HAP-1 (cell line): ENCODE data around the gene BMP7.

Source experiments
- DNase-seq, 2 experiments: peaks; one replicate each; pipeline ENCODE4 v3.0.0-alpha.2; 2016 to 2020; ENCODE audit warnings: low spot score in 2 of 2
- H3K27me3 ChIP-seq: fragments of 250-450 bp; sonication (Bioruptor Pico); 2 replicates; pipeline ENCODE4 v1.5.1; 2020; ENCODE audit warnings: low read depth, mild to moderate bottlenecking, moderate library complexity
- H3K36me3 ChIP-seq: fragments of 250-450 bp; sonication (Bioruptor Pico); replicated peaks from 2 replicates; pipeline ENCODE4 v1.5.1; 2020; ENCODE audit warnings: mild to moderate bottlenecking
- H3K4me1 ChIP-seq: fragments of 250-450 bp; sonication (Bioruptor Pico); 2 replicates; pipeline ENCODE4 v1.5.1; 2020; ENCODE audit warnings: mild to moderate bottlenecking
- H3K4me3 ChIP-seq: fragments of 250-450 bp; sonication (Bioruptor Pico); 2 replicates; pipeline ENCODE4 v1.5.1; 2020; ENCODE audit warnings: mild to moderate bottlenecking, moderate library complexity
- H3K9me3 ChIP-seq: fragments of 250-450 bp; sonication (Bioruptor Pico); 2 replicates; pipeline ENCODE4 v1.5.1; 2020; ENCODE audit warnings: mild to moderate bottlenecking, moderate library complexity
- in situ Hi-C: fragments of 300-500 bp; cut with MboI; formaldehyde crosslinking; loops from 3 replicates; pipeline ENCODE4 v1.14.3; 2020; ENCODE audit warnings: low sequenced_read_pairs, inconsistent platforms, mixed read lengths

The BMP7 gene

GRCh38 chr20:57231951-57232428 is 34.5 kb downstream of the BMP7 start:
- Histone ChIP-seq H3K4me1 (no peaks in the 10 kb centered on the region), H3K36me3 (no peaks in the 10 kb centered on the region), H3K4me3 (no peak overlapping the region), H3K9me3 (no peaks in the 10 kb centered on the region), H3K27me3 (no peaks in the 10 kb centered on the region)
- DNase-seq: no peak
- in situ Hi-C loops: no loop called here

- Histone ChIP-seq H3K36me3 (no peaks in the 10 kb centered on the region), H3K27me3 (no peaks in the 10 kb centered on the region), H3K9me3 (no peaks in the 10 kb centered on the region), H3K4me1 (no peaks in the 10 kb centered on the region), H3K4me3 (no peak overlapping the region)
- no peak for DNase-seq
- in situ Hi-C loops: no loop called here
Observed at GRCh38 chr20:57231161-57231560, 35.3 kb downstream of the BMP7 start.

GRCh38 chr20:57230247-57230646 is 36.2 kb downstream of the BMP7 start:
- Histone ChIP-seq H3K4me3 (no peak overlapping the region), H3K27me3 (no peaks in the 10 kb centered on the region), H3K9me3 (no peaks in the 10 kb centered on the region), H3K36me3 (no peaks in the 10 kb centered on the region), H3K4me1 (no peaks in the 10 kb centered on the region)
- no peak for DNase-seq
- in situ Hi-C loops: no loop called here

GRCh38 chr20:57229490-57229889 is 37.0 kb downstream of the BMP7 start:
- Histone ChIP-seq H3K4me1 (no peaks in the 10 kb centered on the region), H3K27me3 (no peaks in the 10 kb centered on the region), H3K4me3 (no peak overlapping the region), H3K9me3 (no peaks in the 10 kb centered on the region), H3K36me3 (no peaks in the 10 kb centered on the region)
- in situ Hi-C loops: no loop called here
- DNase-seq: no peak

GRCh38 chr20:57225830-57226229 is 40.6 kb downstream of the BMP7 start:
- no peaks in the 10 kb centered on the region for H3K27me3 ChIP-seq
- H3K9me3 ChIP-seq: no peaks in the 10 kb centered on the region
- no peaks in the 10 kb centered on the region for H3K36me3 ChIP-seq
- DNase-seq: no peak
- in situ Hi-C loops: no loop called here
- H3K4me1 ChIP-seq: no peaks in the 10 kb centered on the region
- H3K4me3 ChIP-seq: no peak overlapping the region

GRCh38 chr20:57225197-57225733 is 41.2 kb downstream of the BMP7 start:
- no peak overlapping the region for H3K4me3 ChIP-seq
- no peaks in the 10 kb centered on the region for H3K9me3 ChIP-seq
- in situ Hi-C loops: no loop called here
- no peaks in the 10 kb centered on the region for H3K27me3 ChIP-seq
- no peaks in the 10 kb centered on the region for H3K36me3 ChIP-seq
- no peak for DNase-seq
- no peaks in the 10 kb centered on the region for H3K4me1 ChIP-seq

- Histone ChIP-seq H3K9me3 (no peaks in the 10 kb centered on the region), H3K36me3 (no peaks in the 10 kb centered on the region), H3K27me3 (no peaks in the 10 kb centered on the region), H3K4me1 (no peaks in the 10 kb centered on the region), H3K4me3 (no peak overlapping the region)
- in situ Hi-C loops: no loop called here
- DNase-seq: peak in 1 of 2 experiments; percentile 12
Observed at GRCh38 chr20:57224641-57225138, 41.8 kb downstream of the BMP7 start.

GRCh38 chr20:57223648-57224489 is 42.6 kb downstream of the BMP7 start:
- no peaks in the 10 kb centered on the region for H3K27me3 ChIP-seq
- H3K9me3 ChIP-seq: no peaks in the 10 kb centered on the region
- no peak for DNase-seq
- in situ Hi-C loops: no loop called here
- H3K4me1 ChIP-seq: no peaks in the 10 kb centered on the region
- no peak overlapping the region for H3K4me3 ChIP-seq
- no peaks in the 10 kb centered on the region for H3K36me3 ChIP-seq

GRCh38 chr20:57222631-57222950 is 43.9 kb downstream of the BMP7 start:
- in situ Hi-C loops: no loop called here
- Histone ChIP-seq H3K4me1 (no peaks in the 10 kb centered on the region), H3K4me3 (no peak overlapping the region), H3K27me3 (no peaks in the 10 kb centered on the region), H3K9me3 (no peaks in the 10 kb centered on the region), H3K36me3 (no peaks in the 10 kb centered on the region)
- no peak for DNase-seq

- Histone ChIP-seq H3K36me3 (no peaks in the 10 kb centered on the region), H3K4me1 (no peaks in the 10 kb centered on the region), H3K4me3 (no peak overlapping the region), H3K9me3 (no peaks in the 10 kb centered on the region), H3K27me3 (no peaks in the 10 kb centered on the region)
- DNase-seq: no peak
- in situ Hi-C loops: no loop called here
Observed at GRCh38 chr20:57221916-57222630, 44.4 kb downstream of the BMP7 start.

GRCh38 chr20:57220337-57221145 is 45.9 kb downstream of the BMP7 start:
- H3K9me3 ChIP-seq: no peaks in the 10 kb centered on the region
- in situ Hi-C loops: no loop called here
- no peak for DNase-seq

GRCh38 chr20:57219071-57219677 is 47.3 kb downstream of the BMP7 start:
- in situ Hi-C loops: no loop called here
- no peak overlapping the region for H3K4me3 ChIP-seq
- no peaks in the 10 kb centered on the region for H3K27me3 ChIP-seq
- no peaks in the 10 kb centered on the region for H3K9me3 ChIP-seq
- DNase-seq: no peak
- no peaks in the 10 kb centered on the region for H3K36me3 ChIP-seq
- H3K4me1 ChIP-seq: no peaks in the 10 kb centered on the region

More at GRCh38 chr20:57220337-57221145, 45.9 kb downstream of the BMP7 start:
- H3K4me3 ChIP-seq: no peak overlapping the region
- H3K4me1 ChIP-seq: no peaks in the 10 kb centered on the region
- H3K36me3 ChIP-seq: no peaks in the 10 kb centered on the region
- H3K27me3 ChIP-seq: no peaks in the 10 kb centered on the region

GRCh38 chr20:57218489-57218888 is 48.0 kb downstream of the BMP7 start:
- Histone ChIP-seq H3K36me3 (no peaks in the 10 kb centered on the region), H3K9me3 (no peaks in the 10 kb centered on the region), H3K4me3 (no peak overlapping the region), H3K4me1 (no peaks in the 10 kb centered on the region), H3K27me3 (no peaks in the 10 kb centered on the region)
- in situ Hi-C loops: no loop called here
- DNase-seq: no peak
